Astrocyte (in vitro differentiated cells and primary cell): Measurements from ENCODE around the gene PRKG1. TPM values are rescaled to one million over a fixed set of nuclear protein-coding genes. Genes with fewer than 3 reads are reported as not detected.

Experiments
- DNase-seq: peaks from one replicate; pipeline ENCODE4 v3.0.0-alpha.2; 2010; ENCODE audit warnings: low read depth
- FAIRE-seq: peaks from 2 replicates; lab custom pipeline; 2011; peaks lifted over from hg19 to GRCh38; lab: Jason Lieb, UNC
- H2AFZ ChIP-seq: 2 replicates; pipeline ENCODE4 v1.6.0; 2012; ENCODE audit warnings: low read depth, low read length, inconsistent platforms
- H3K27ac ChIP-seq: 2 replicates; pipeline ENCODE4 v1.5.1; 2011; ENCODE audit warnings: low read depth, low read length, inconsistent platforms
- H3K27me3 ChIP-seq: 2 replicates; pipeline ENCODE4 v1.6.0; 2011; ENCODE audit warnings: low read length, inconsistent platforms; ENCODE audit not compliant: insufficient read depth
- H3K36me3 ChIP-seq: 2 replicates; pipeline ENCODE4 v1.5.1; 2011; ENCODE audit warnings: low read length, inconsistent platforms; ENCODE audit not compliant: insufficient read depth
- H3K4me1 ChIP-seq: 2 replicates; pipeline ENCODE4 v1.5.1; 2011; ENCODE audit warnings: low read length, inconsistent platforms; ENCODE audit not compliant: insufficient read depth
- H3K4me2 ChIP-seq: 2 replicates; pipeline ENCODE4 v1.6.0; 2012; ENCODE audit warnings: low read length, inconsistent platforms
- H3K4me3 ChIP-seq: 2 replicates; pipeline ENCODE4 v1.5.1; 2011; ENCODE audit warnings: low read depth, mild to moderate bottlenecking, low read length, inconsistent platforms; ENCODE audit not compliant: insufficient read depth
- H3K79me2 ChIP-seq: 2 replicates; pipeline ENCODE4 v1.6.0; 2012; ENCODE audit warnings: mild to moderate bottlenecking, low read length, inconsistent platforms; ENCODE audit not compliant: insufficient read depth
- H3K9ac ChIP-seq: 2 replicates; pipeline ENCODE4 v1.6.0; 2012; ENCODE audit warnings: mild to moderate bottlenecking, low read length, inconsistent platforms
- H3K9me3 ChIP-seq: 2 replicates; pipeline ENCODE4 v1.5.1; 2012; ENCODE audit warnings: low read depth, mild to moderate bottlenecking, low read length, inconsistent platforms; ENCODE audit not compliant: insufficient read depth
- H4K20me1 ChIP-seq: 2 replicates; pipeline ENCODE4 v1.6.0; 2012; ENCODE audit warnings: low read length, inconsistent platforms; ENCODE audit not compliant: insufficient read depth
- H3K27ac Mint-ChIP-seq: one replicate; pipeline ENCODE4 v1.8.0; 2021; ENCODE audit warnings: mild to moderate bottlenecking, mixed read lengths; ENCODE audit not compliant: unreplicated experiment
- H3K27me3 Mint-ChIP-seq: one replicate; pipeline ENCODE4 v1.8.0; 2021; ENCODE audit warnings: low read depth, mixed read lengths; ENCODE audit not compliant: unreplicated experiment
- H3K36me3 Mint-ChIP-seq: one replicate; pipeline ENCODE4 v1.8.0; 2021; ENCODE audit warnings: low read depth, mixed read lengths; ENCODE audit not compliant: unreplicated experiment
- H3K4me1 Mint-ChIP-seq: one replicate; pipeline ENCODE4 v1.8.0; 2021; ENCODE audit warnings: low read depth, mixed read lengths; ENCODE audit not compliant: unreplicated experiment
- H3K4me3 Mint-ChIP-seq: one replicate; pipeline ENCODE4 v1.8.0; 2021; ENCODE audit warnings: mild to moderate bottlenecking, moderate library complexity, mixed read lengths; ENCODE audit not compliant: unreplicated experiment
- H3K9me3 Mint-ChIP-seq: one replicate; pipeline ENCODE4 v1.8.0; 2021; ENCODE audit warnings: mild to moderate bottlenecking, mixed read lengths; ENCODE audit not compliant: unreplicated experiment
- EZH2 ChIP-seq: IDR thresholded peaks from 2 replicates; pipeline ENCODE4 v1.6.1; 2012; ENCODE audit warnings: mild to moderate bottlenecking, low read length, inconsistent platforms; ENCODE audit not compliant: insufficient read depth
- total RNA-seq: library from RNA; stranded (reverse); gene quantifications from 2 replicates; pipeline ENCODE4 v1.2.1, GENCODE V29; 2021
- TF ChIP-seq, protein P1 (sequence below): IDR thresholded peaks from 2 replicates; pipeline ENCODE4 v1.5.1; 2011; ENCODE audit warnings: low read depth, mild to moderate bottlenecking, inconsistent platforms, low read length, moderate library complexity; ENCODE audit not compliant: insufficient read depth

Gene PRKG1
- total RNA-seq, 1 donor from 2014 or later = 3.1 TPM

DNA sequence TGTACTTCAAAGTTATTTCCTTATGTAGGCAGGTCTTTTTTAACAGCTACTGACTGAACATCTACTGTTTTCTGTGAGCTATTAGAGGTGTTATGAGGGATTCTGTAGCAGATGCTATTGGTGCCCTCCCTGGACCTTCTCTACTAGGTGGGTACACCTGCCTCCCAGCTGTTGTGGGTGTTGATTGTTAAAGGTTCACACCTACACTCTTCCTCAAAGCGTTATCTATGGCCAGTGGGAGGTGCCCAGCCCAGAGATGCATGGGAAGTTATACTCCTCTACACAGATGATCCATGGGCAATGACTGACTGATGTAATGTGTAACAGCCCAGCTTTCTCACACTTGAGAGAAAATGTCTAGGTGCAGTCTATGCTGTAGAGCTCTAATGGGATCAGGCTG is 127.7 kb downstream of the PRKG1 start:
- H3K36me3 Mint-ChIP-seq = no peaks in the 10 kb centered on the region
- H3K27ac ChIP-seq = no peak overlapping the region
- H3K79me2 ChIP-seq = no peaks in the 10 kb centered on the region
- no peaks in the 10 kb centered on the region for H3K4me1 Mint-ChIP-seq
- no peak overlapping the region for H3K4me3 Mint-ChIP-seq
- H3K9ac ChIP-seq = no peak overlapping the region
- H3K4me3 ChIP-seq = no peak overlapping the region
- DNase-seq = no peak
- no peaks in the 10 kb centered on the region for H3K36me3 ChIP-seq
- FAIRE-seq = no peak
- H3K27ac Mint-ChIP-seq = no peak overlapping the region
- no peak for TF ChIP-seq EZH2
- TF ChIP-seq, protein P1, sequence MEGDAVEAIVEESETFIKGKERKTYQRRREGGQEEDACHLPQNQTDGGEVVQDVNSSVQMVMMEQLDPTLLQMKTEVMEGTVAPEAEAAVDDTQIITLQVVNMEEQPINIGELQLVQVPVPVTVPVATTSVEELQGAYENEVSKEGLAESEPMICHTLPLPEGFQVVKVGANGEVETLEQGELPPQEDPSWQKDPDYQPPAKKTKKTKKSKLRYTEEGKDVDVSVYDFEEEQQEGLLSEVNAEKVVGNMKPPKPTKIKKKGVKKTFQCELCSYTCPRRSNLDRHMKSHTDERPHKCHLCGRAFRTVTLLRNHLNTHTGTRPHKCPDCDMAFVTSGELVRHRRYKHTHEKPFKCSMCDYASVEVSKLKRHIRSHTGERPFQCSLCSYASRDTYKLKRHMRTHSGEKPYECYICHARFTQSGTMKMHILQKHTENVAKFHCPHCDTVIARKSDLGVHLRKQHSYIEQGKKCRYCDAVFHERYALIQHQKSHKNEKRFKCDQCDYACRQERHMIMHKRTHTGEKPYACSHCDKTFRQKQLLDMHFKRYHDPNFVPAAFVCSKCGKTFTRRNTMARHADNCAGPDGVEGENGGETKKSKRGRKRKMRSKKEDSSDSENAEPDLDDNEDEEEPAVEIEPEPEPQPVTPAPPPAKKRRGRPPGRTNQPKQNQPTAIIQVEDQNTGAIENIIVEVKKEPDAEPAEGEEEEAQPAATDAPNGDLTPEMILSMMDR = no peak
- H3K9me3 Mint-ChIP-seq = no peaks in the 10 kb centered on the region
- no peaks in the 10 kb centered on the region for H3K27me3 ChIP-seq
- H3K4me2 ChIP-seq = no peak overlapping the region
- H4K20me1 ChIP-seq = no peaks in the 10 kb centered on the region
- no peak overlapping the region for H2AFZ ChIP-seq
- H3K4me1 ChIP-seq = no peaks in the 10 kb centered on the region
- H3K9me3 ChIP-seq = no peaks in the 10 kb centered on the region
- H3K27me3 Mint-ChIP-seq = peaks cover 2% of the 10 kb centered on the region

DNA sequence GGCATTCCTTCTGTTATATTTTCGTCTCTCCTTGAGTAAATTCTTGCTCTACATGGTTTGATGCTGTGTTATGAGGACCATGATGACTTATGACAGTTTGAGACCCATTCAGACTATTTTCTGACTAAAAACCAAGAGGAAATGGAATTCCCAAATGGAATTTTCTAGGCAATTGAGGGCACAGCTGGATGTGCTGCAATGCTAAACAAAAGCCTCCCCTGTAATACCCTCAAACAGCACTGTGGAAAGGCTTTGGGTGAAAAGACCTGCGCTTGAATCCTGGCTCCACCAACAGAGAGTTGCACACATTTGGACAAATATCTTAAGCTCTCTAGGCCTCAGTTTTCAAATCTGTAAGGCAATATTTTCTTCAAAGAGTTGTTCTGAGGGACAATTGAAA is 129.1 kb downstream of the PRKG1 start:
- Histone ChIP-seq H3K36me3 (no peaks in the 10 kb centered on the region), H3K4me1 (no peaks in the 10 kb centered on the region), H3K79me2 (no peaks in the 10 kb centered on the region), H3K9me3 (no peaks in the 10 kb centered on the region), H4K20me1 (no peaks in the 10 kb centered on the region), H3K4me2 (no peak overlapping the region), H3K4me3 (no peak overlapping the region), H3K9ac (no peak overlapping the region), H3K27ac (no peak overlapping the region), H2AFZ (no peak overlapping the region), H3K27me3 (no peaks in the 10 kb centered on the region)
- no peak overlapping the region for H3K4me3 Mint-ChIP-seq
- no peaks in the 10 kb centered on the region for H3K36me3 Mint-ChIP-seq
- FAIRE-seq (no peak), DNase-seq (no peak)
- no peaks in the 10 kb centered on the region for H3K27me3 Mint-ChIP-seq
- H3K4me1 Mint-ChIP-seq = no peaks in the 10 kb centered on the region
- no peaks in the 10 kb centered on the region for H3K9me3 Mint-ChIP-seq
- TF ChIP-seq, protein P1 = no peak
- no peak for TF ChIP-seq EZH2
- no peak overlapping the region for H3K27ac Mint-ChIP-seq

- no peaks in the 10 kb centered on the region for H3K27me3 Mint-ChIP-seq
- H3K4me1 ChIP-seq = no peaks in the 10 kb centered on the region
- no peaks in the 10 kb centered on the region for H3K36me3 ChIP-seq
- H3K4me2 ChIP-seq = no peak overlapping the region
- H3K4me1 Mint-ChIP-seq = no peaks in the 10 kb centered on the region
- no peak overlapping the region for H2AFZ ChIP-seq
- no peak overlapping the region for H3K4me3 Mint-ChIP-seq
- H3K9me3 ChIP-seq = no peaks in the 10 kb centered on the region
- no peaks in the 10 kb centered on the region for H3K27me3 ChIP-seq
- H3K9ac ChIP-seq = no peak overlapping the region
- TF ChIP-seq, protein P1 = no peak
- TF ChIP-seq EZH2 = no peak
- H3K4me3 ChIP-seq = no peak overlapping the region
- H3K9me3 Mint-ChIP-seq = no peaks in the 10 kb centered on the region
- FAIRE-seq (no peak), DNase-seq (no peak)
- H3K27ac Mint-ChIP-seq = no peak overlapping the region
- H3K79me2 ChIP-seq = no peaks in the 10 kb centered on the region
- H4K20me1 ChIP-seq = no peaks in the 10 kb centered on the region
- H3K36me3 Mint-ChIP-seq = no peaks in the 10 kb centered on the region
- no peak overlapping the region for H3K27ac ChIP-seq
Measured at GRCh38 chr10:51204066-51204465, 129.8 kb downstream of the PRKG1 start.
